Erythroblast (primary cell): ENCODE data around the gene CCP110.

Experiments used
- DNase-seq, 2 experiments: peaks; one replicate each; lab custom pipeline; 2025; lab: John Stamatoyannopoulos, UW
- GATA1 ChIP-seq: IDR thresholded peaks from 2 replicates; pipeline ENCODE4 v1.6.1; 2011; ENCODE audit warnings: low read depth, mild to moderate bottlenecking, control low read depth, low read length, moderate library complexity
- POLR2A ChIP-seq: IDR thresholded peaks from 2 replicates; pipeline ENCODE4 v1.6.1; 2011; ENCODE audit warnings: mild to moderate bottlenecking, low read length

The CCP110 gene

DNA sequence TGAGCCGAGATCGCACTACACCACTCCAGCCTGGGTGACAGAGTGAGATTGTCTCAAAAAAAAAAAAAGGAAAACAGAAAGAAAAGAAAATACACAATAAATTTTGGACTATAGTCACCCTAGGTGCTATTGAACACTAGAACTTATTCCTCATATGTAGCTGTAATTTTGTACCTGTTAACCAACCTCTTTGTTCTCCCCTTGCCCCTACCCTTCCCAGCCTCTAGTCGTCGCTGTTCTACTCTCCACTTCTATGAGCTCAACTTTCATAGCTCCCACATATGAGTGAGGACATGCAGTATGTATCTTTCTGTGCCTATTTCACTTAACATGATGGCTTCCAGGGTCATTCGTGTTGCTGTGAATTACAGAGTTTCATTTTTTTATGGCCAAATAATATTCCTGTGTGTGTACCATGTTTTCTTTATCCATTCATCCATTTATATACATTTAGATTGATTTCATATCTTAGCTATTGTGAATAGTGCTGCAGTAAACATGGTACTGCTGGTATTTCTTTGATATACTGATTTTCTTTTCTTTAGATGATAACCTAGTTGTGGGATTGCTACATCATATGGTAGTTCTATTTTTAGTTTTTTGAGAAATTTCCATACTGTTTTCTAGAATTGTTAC lies 60.0 kb downstream of the CCP110 start:
- TF ChIP-seq GATA1 (no peak), POLR2A (no peak)
- peak; percentile 42 to 62 for DNase-seq

DNA sequence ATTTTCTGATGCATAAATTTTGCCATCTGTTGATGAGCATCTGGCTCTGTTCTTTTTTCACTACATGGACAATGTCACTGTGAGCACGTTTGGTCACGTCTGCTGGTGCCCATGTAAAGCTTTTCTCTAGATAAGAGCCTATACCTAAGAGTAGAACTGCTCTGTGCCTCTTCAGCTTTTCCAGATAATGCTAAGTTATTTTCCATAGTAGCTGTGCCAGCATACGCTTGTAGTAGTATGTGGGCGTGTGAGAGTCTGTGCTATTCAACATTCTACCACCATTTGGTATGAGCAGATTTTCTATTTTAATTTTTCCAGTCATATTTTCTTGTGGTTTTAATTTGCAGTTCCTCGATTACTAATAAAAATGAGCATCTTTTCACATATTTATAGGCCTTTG lies 64.9 kb downstream of the CCP110 start:
- DNase-seq, result no peak

DNA sequence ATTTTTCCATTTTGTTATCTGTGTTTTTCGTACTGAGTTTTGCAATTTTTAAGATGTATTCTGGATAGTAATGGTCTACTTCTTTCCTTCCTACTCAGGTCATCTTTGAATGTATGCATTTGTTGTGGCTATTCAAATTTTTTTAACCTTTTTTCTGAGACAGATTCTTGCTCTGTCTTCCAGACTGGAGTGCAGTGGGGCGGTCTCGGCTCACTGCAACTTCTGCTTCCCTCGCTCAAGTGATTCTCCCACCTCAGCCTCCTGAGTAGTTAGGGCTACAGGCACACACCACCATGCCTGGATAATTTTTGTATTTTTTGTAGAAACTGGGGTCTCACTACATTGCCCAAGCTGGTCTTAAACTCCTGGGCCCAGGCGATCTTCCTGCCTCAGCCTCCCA lies 65.4 kb downstream of the CCP110 start:
- TF ChIP-seq GATA1 (no peak), POLR2A (no peak)
- no peak for DNase-seq

More for the DNA sequence above, 64.9 kb downstream of the CCP110 start:
- TF ChIP-seq GATA1 (no peak), POLR2A (no peak)

DNA sequence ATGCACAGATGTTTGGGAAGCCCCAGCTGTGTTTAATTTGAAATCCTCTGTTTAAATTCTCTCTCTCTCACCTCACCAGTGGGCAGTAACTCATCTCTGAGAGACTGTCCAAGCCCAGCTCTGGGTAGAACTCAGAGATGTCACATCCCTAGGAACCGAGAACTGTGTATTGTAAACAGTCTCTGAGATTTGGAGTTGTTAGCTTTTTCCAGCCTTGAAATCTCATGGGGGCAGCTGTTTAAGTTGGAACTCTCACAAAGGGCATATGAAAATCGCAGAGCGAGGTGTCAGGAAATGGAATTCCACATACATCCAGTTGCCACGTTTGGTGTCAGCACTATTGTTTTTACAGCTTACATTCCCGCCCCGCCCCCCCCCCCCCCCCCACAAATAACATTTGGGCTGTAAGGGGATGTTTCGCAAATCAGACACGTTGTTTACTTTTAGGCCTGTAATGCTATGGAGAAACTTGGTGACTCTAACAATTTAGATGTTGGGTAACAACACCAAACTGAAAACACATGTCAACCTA lies 66.1 kb downstream of the CCP110 start:
- no peak for DNase-seq

DNA sequence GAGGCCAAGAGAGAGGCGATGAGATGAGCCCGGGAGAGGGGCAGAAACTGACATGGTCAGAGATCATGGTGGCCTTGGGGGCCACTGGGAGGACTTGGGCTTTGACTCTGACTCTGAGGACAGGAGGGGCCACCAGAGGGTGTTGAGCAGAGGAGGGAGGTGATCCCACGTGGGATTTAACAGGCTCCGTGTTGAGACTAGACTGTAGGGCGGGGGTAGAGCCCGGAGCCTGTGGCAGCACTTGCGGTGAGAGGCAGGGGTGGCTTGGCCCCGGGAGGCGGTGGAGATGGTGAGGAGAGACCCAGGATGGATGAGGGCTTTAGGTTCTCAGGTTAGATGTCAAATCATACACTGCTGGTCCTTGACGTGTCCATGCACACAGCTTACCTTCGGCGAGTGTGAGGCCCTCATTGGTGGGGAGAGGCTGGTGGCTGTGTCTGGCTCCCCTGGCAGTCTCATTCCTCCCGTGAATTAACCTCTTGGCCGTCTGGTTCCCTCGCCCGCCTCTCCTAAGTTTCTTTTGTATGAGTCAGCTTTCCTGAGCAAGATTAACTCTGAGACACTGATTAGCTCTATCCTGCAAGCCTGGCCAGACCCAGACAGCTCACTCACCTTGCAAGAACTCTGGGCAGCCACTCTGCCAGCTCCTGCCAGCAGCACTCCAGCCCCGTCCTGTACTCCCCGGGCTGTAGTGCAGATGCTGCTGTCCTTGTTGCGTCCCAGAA lies 71.5 kb downstream of the CCP110 start:
- no peak for DNase-seq
- TF ChIP-seq POLR2A, result no peak
- no peak for TF ChIP-seq GATA1

More for the DNA sequence above, 66.1 kb downstream of the CCP110 start:
- TF ChIP-seq POLR2A (no peak), GATA1 (no peak)

DNA sequence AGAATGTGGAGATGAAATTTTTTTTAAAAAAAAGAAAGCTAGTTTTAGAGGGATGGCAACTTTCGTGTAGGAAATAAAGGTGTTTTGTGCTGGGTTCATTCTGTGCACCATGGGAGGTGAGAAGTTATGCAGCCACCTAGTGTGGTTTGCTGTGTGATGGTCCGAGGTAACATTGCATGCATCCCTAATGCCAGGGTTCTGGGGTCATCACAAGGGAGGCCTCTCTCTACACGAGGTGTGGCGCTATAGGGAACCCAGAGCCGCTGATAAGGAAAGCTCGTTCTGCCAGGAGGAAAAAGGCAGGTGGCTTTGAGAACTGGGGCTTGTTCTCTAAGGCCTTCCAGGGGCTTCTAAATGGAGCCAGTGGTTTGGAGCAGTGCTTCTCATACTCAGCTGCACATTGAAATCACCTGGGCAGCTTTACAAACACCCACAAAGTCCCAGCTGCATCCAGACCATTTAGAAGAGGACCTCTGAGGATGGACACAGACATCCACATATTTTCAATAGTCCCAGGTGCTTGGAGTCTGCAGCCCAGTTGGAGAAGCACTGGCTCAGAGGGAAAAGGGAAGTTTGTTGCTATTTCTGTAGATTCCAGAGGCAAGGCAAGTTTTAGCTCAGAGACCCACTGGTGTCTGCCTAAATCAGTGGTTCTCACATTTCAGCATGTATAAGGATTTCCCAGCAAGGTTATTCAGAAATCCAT lies 75.2 kb downstream of the CCP110 start:
- TF ChIP-seq POLR2A (no peak), GATA1 (no peak)

DNA sequence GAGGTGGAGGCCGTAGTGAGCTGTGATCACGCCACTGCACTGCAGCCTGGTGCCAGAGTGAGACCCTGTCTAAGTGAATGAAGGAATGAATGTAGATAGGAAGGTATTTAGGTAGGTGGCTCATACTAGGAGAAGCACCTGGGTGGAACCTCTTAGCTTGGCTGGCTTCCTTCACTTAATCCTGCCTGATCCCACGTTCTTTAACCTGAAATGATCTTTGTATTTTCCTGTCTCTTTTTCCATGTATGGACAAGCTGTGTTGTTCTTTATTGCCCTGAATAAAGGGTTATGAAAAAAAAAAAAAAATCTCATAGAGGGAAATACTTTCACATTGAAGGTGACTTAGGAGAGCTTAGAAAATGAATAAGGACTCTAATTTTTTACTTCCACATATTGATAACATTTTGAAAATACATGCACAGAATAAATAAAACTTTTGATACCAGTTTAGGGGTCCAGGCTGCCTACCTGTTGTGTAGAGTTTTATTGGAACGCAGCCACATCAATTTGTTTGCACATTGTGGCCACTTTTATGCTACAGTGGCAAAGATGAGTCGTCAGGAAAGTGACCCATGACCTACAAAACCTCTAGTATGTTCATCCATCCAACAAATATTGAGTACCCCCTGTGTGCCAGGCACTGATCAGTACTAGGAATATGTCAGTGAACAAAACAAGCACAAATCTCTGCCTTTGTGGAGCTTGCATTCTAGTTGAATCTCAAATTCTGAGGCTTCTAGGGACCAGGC lies 76.4 kb downstream of the CCP110 start:
- DNase-seq, result no peak

More for the DNA sequence above, 75.2 kb downstream of the CCP110 start:
- no peak for DNase-seq

DNA sequence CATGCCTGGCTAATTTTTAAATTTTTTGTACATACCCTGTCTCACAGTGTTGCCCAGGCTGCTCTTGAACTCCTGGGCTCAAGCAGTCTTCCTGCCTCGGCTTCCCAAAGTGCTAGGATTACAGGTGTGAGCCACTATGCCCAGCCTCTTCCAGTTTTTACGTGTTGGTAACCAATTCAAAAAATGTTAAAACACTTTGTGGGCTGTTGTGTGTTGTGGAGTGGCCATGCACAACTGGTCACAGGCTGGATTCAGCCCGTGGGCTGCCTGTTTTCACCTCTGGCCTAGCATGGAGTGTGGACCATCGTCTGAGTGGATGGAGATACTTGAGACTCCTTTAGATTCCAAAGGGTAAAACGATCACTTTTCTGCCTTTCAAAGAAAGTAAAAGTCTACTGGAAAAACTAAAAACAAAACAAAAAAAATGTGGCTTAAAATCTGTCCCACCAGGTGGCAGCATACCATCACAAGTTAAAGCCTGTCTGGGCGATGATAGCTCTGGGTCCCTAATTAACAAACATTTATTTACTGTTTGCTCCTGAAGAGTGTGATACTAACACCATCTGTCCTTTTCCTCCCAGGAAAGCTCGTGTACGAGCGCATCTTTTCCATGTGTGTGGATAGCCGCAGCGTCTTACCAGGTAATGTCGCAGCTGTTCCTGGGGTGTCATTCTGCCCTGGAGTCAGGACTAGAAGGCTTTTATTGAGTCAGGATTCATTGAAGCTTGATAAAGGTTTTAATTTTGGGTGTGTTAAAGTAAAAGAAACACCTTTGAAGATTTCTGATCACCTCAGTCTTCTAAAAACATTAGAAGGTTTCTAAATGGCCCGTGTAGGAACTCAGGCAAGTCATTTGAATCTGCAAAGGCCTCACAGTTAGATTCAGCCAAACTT lies 77.6 kb downstream of the CCP110 start:
- DNase-seq, result peak; percentile 52 to 74

More for the DNA sequence above, 76.4 kb downstream of the CCP110 start:
- TF ChIP-seq GATA1, result no peak
- TF ChIP-seq POLR2A, result no peak

More for the DNA sequence above, 77.6 kb downstream of the CCP110 start:
- no peak for TF ChIP-seq GATA1
- TF ChIP-seq POLR2A, result no peak
